OCI-LY3 (cell line): Measurements from ENCODE around the gene ROBO1.
"Not testable (repeated sequence)": the region's sequence is repeated elsewhere in the genome, so short reads cannot be mapped to it uniquely, and the experiment has no call there.

Source experiments
- H2AFZ ChIP-seq: fragments of 200-600, 300-600 bp; shearing (Covaris generic); 2 replicates; pipeline ENCODE4 v1.6.0; 2014; ENCODE audit warnings: antibody characterized with exemption, low read depth, low read length
- H3K27ac ChIP-seq: fragments of 200-600, 300-600 bp; sonication (generic); 2 replicates; pipeline ENCODE4 v1.5.1; 2014; ENCODE audit warnings: mild to moderate bottlenecking, low read length, moderate library complexity, mixed read lengths
- H3K27me3 ChIP-seq: fragments of 200-600, 300-600 bp; sonication (generic); 2 replicates; pipeline ENCODE4 v1.6.1; 2014; ENCODE audit warnings: low read depth, low read length, mixed read lengths
- H3K36me3 ChIP-seq: fragments of 200-600, 300-600 bp; sonication (generic); replicated peaks from 2 replicates; pipeline ENCODE3; 2014; ENCODE audit warnings: low read depth, low read length, mixed read lengths
- H3K4me1 ChIP-seq: fragments of 300-600, 200-600 bp; sonication (generic); 2 replicates; pipeline ENCODE4 v1.6.1; 2014; ENCODE audit warnings: low read length, mixed read lengths
- H3K4me2 ChIP-seq: fragments of 200-600, 300-600 bp; sonication (generic); 2 replicates; pipeline ENCODE4 v1.6.1; 2014; ENCODE audit warnings: low read length, mixed read lengths
- H3K4me3 ChIP-seq: fragments of 300-600, 200-600 bp; sonication (generic); 2 replicates; pipeline ENCODE4 v1.5.1; 2014; ENCODE audit warnings: antibody characterized with exemption, mild to moderate bottlenecking, low read length, moderate library complexity
- H3K79me2 ChIP-seq: fragments of 300-600, 200-600 bp; shearing (Covaris generic); 2 replicates; pipeline ENCODE4 v1.6.1; 2014; ENCODE audit warnings: mild to moderate bottlenecking, low read length, mixed read lengths
- H3K9ac ChIP-seq: fragments of 300-600, 200-600 bp; shearing (Covaris generic); 2 replicates; pipeline ENCODE4 v1.6.0; 2014; ENCODE audit warnings: mild to moderate bottlenecking, low read length, moderate library complexity
- H3K9me3 ChIP-seq: fragments of 200-600, 300-600 bp; shearing (Covaris generic); 2 replicates; pipeline ENCODE4 v1.6.1; 2014; ENCODE audit warnings: low read length, mixed read lengths; ENCODE audit not compliant: insufficient read depth
- H4K20me1 ChIP-seq: fragments of 200-600, 300-600 bp; sonication (generic); 2 replicates; pipeline ENCODE4 v1.6.1; 2016; ENCODE audit warnings: low read length, mixed read lengths; ENCODE audit not compliant: insufficient read depth
- EZH2phosphoT487 ChIP-seq: fragments of 200-600 bp; shearing (Covaris generic); IDR thresholded peaks from 2 replicates; pipeline ENCODE4 v1.6.1; 2018; ENCODE audit warnings: antibody characterized with exemption, mixed run types, low read depth
- TF ChIP-seq, protein P1 (sequence below): fragments of 200-600, 300-600 bp; sonication (generic); IDR thresholded peaks from 2 replicates; pipeline ENCODE4 v1.5.1; 2014; ENCODE audit warnings: antibody characterized with exemption, low read length, low read depth

The ROBO1 gene

GRCh38 chr3:78757731-78758130 lies 1010.1 kb downstream of the ROBO1 start:
- Histone ChIP-seq H2AFZ (no peak overlapping the region), H3K27ac (no peak overlapping the region), H3K9me3 (no peaks in the 10 kb centered on the region), H3K4me3 (no peak overlapping the region), H3K36me3 (no peaks in the 10 kb centered on the region), H3K27me3 (no peaks in the 10 kb centered on the region), H3K79me2 (no peaks in the 10 kb centered on the region), H3K4me2 (no peak overlapping the region), H3K4me1 (no peaks in the 10 kb centered on the region), H4K20me1 (no peaks in the 10 kb centered on the region), H3K9ac (no peak overlapping the region)
- TF ChIP-seq, protein P1, sequence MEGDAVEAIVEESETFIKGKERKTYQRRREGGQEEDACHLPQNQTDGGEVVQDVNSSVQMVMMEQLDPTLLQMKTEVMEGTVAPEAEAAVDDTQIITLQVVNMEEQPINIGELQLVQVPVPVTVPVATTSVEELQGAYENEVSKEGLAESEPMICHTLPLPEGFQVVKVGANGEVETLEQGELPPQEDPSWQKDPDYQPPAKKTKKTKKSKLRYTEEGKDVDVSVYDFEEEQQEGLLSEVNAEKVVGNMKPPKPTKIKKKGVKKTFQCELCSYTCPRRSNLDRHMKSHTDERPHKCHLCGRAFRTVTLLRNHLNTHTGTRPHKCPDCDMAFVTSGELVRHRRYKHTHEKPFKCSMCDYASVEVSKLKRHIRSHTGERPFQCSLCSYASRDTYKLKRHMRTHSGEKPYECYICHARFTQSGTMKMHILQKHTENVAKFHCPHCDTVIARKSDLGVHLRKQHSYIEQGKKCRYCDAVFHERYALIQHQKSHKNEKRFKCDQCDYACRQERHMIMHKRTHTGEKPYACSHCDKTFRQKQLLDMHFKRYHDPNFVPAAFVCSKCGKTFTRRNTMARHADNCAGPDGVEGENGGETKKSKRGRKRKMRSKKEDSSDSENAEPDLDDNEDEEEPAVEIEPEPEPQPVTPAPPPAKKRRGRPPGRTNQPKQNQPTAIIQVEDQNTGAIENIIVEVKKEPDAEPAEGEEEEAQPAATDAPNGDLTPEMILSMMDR = no peak
- no peak for TF ChIP-seq EZH2phosphoT487

DNA sequence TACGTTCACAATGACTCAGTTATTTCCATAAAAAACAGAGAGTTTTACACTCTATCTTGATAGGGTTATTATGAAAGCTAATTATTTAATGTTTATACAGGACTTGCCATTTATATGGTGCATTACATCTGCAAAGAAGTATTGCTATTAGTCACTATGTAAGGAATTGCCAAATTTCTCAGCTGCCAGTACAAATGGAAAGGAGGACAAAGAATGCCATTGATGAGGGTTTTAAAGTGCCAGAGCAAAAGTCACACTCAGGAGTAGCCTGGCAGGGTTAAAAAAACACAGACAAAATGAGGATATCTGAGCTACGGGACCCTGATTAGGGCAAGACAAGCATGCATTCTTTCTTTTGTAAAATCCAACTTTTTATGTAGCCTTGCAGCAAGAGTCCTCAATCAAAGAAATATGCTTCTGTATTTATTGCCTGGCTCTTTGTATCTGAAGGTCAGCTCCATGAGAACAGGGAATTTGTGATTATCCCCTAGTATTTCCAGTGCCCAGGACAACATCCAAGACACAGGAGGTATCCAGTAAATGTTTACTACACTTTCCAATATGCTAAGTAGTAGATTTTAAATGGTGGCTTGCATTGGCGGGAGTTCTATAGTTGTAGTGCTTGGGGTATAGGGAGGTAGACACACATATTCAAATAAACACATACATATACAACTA lies 1013.6 kb downstream of the ROBO1 start:
- no peaks in the 10 kb centered on the region for H4K20me1 ChIP-seq
- no peak for TF ChIP-seq EZH2phosphoT487
- TF ChIP-seq, protein P1 = no peak
- H3K27me3 ChIP-seq = no peaks in the 10 kb centered on the region
- no peaks in the 10 kb centered on the region for H3K36me3 ChIP-seq
- H3K9ac ChIP-seq = no peak overlapping the region
- no peak overlapping the region for H3K4me2 ChIP-seq
- no peak overlapping the region for H3K27ac ChIP-seq
- no peak overlapping the region for H3K4me3 ChIP-seq
- no peaks in the 10 kb centered on the region for H3K4me1 ChIP-seq
- no peak overlapping the region for H2AFZ ChIP-seq
- no peaks in the 10 kb centered on the region for H3K9me3 ChIP-seq
- no peaks in the 10 kb centered on the region for H3K79me2 ChIP-seq

GRCh38 chr3:78751266-78751665 lies 1016.5 kb downstream of the ROBO1 start:
- Histone ChIP-seq H3K27me3 (no peaks in the 10 kb centered on the region), H2AFZ (no peak overlapping the region), H3K4me1 (no peaks in the 10 kb centered on the region), H4K20me1 (no peaks in the 10 kb centered on the region), H3K4me2 (no peak overlapping the region), H3K79me2 (no peaks in the 10 kb centered on the region), H3K27ac (no peak overlapping the region), H3K9ac (no peak overlapping the region), H3K36me3 (no peaks in the 10 kb centered on the region), H3K9me3 (no peaks in the 10 kb centered on the region), H3K4me3 (no peak overlapping the region)
- TF ChIP-seq EZH2phosphoT487 = no peak
- TF ChIP-seq, protein P1 = no peak

- not testable (repeated sequence) for H3K4me3 ChIP-seq, H3K27ac ChIP-seq, H3K4me1 ChIP-seq, H3K4me2 ChIP-seq, H3K9ac ChIP-seq, H3K36me3 ChIP-seq, H4K20me1 ChIP-seq, H3K79me2 ChIP-seq, H3K9me3 ChIP-seq, H2AFZ ChIP-seq, H3K27me3 ChIP-seq
Measured at GRCh38 chr3:78750291-78750690, 1017.5 kb downstream of the ROBO1 start.
